Measurements from ENCODE around the gene TMEM178B. TPM values are rescaled to one million over a fixed set of nuclear protein-coding genes. Genes with fewer than 3 reads are reported as not detected.

The TMEM178B gene
- total RNA-seq, 1 donor from 2014 or later: 35.9 TPM

DNA sequence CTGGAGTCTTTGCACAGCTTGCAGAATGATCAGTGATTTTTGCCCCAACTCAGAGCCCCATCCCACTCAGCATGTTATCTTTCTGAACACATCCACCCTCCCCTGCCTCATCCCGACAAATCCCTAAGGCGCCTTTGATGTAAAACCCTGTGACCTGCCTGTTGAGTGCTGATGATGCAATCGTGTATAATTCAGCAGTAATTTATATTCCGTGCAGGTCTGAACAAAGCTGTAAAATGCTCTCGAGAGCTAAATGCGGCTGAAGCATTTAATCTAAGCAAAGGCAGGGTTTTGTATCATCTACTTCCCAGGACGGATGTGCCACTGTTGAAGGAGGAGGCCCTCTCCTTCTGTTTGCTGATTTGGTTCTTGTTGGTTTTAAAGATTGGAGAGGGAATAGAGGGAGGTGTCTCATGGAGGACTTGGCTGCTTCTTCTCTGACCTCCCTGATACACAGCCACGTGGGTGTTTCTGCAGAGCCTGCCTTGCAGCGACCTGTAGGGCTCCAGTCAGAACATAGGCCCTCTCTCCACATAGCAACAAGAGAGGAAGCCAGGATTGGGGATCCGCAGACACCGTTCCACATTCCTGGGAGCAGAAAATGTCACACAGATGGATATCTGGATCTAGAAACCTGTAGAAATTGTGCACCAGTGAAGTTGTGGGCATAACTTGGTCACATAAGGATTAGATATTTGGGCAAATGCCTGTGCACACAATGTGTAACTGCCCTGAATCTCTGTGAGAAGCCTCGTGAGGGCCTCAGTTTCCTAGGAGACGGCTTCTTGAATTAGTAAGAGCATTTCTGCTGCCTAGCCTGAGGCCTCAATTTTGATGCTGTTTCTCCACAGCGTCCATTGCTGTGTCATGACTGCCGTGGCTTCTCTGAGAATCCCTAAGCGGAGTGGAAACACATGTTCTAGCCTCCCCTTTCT lies 387.2 kb downstream of the TMEM178B start:
- H3K4me3 ChIP-seq: no peak overlapping the region
- no peak for TF ChIP-seq CTCF (IDR thresholded peaks at IDR 0.05; ENCODE audit: borderline replicate concordance)
- H3K9me3 ChIP-seq (replicated peaks): no peaks in the 10 kb centered on the region
- H3K4me1 ChIP-seq: peaks cover 35% of the 10 kb centered on the region
- H3K27ac ChIP-seq (replicated peaks): peak overlapping the region; percentile 38
- no peaks in the 10 kb centered on the region for H3K36me3 ChIP-seq
- H3K27me3 ChIP-seq (ENCODE audit: low read depth): no peaks in the 10 kb centered on the region
- intact Hi-C loops (cut with micrococcal nuclease): no loop called here
- no peak for DNase-seq

- no peak for DNase-seq
- no peak for TF ChIP-seq CTCF (IDR thresholded peaks at IDR 0.05; ENCODE audit: borderline replicate concordance)
- Histone ChIP-seq H3K9me3 (replicated peaks) (no peaks in the 10 kb centered on the region), H3K27me3 (ENCODE audit: low read depth) (no peaks in the 10 kb centered on the region), H3K27ac (replicated peaks) (peak overlapping the region; percentile 38), H3K4me1 (peaks cover 37% of the 10 kb centered on the region), H3K4me3 (no peak overlapping the region), H3K36me3 (no peaks in the 10 kb centered on the region)
- intact Hi-C loops (cut with micrococcal nuclease): no loop called here
Observed at GRCh38 chr7:141461924-141462323, 388.1 kb downstream of the TMEM178B start.

DNA sequence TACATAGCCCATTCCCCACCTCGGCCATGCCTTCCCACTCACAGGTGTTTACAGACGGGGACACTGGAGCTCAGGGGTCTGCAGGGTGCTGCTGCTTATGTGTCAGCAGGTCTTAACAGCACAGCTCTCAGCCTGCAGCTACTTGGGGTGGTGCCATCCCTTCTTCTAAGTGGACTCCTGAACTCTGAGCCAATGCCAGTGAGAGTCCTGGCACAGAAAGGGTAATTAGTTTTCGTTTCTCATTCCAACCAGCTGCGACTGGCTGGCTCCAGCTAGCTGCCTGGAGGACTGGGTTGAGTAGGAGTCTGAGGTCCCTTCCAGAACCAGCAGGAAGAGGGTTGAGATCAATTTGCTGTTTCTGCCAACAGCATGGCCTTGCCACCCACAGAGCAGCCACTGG lies 389.1 kb downstream of the TMEM178B start:
- no peak overlapping the region for H3K4me3 ChIP-seq
- H3K4me1 ChIP-seq: peaks cover 43% of the 10 kb centered on the region
- H3K36me3 ChIP-seq: no peaks in the 10 kb centered on the region
- no peaks in the 10 kb centered on the region for H3K27me3 ChIP-seq (ENCODE audit: low read depth)
- no peak overlapping the region for H3K27ac ChIP-seq (replicated peaks)
- no peak for DNase-seq
- no peak for TF ChIP-seq CTCF (IDR thresholded peaks at IDR 0.05; ENCODE audit: borderline replicate concordance)
- H3K9me3 ChIP-seq (replicated peaks): no peaks in the 10 kb centered on the region
- intact Hi-C loops (cut with micrococcal nuclease): no loop called here

DNA sequence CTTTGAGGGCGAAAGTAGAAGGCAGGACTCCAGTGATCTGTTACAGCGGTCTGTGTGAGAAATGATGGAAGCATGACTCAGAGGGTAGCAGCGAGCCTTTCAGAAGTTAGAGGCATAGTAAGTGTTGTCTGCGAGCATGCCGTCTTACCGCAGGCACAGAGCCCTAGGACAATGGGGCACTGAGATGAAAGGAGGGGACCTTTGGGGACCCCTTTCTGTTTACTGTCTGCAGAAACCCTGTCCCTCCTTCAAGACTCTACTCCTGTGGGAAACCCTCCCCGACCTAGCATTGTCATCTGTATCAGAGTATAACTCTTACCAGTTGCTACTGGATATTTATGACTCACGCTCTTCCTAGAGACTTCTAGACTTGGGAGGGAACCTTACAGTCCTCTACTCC lies 390.1 kb downstream of the TMEM178B start:
- H3K27ac ChIP-seq (replicated peaks): no peak overlapping the region
- H3K36me3 ChIP-seq: no peaks in the 10 kb centered on the region
- H3K4me3 ChIP-seq: no peak overlapping the region
- H3K9me3 ChIP-seq (replicated peaks): no peaks in the 10 kb centered on the region
- no peak for DNase-seq
- peaks cover 43% of the 10 kb centered on the region for H3K4me1 ChIP-seq
- no peaks in the 10 kb centered on the region for H3K27me3 ChIP-seq (ENCODE audit: low read depth)
- intact Hi-C loops (cut with micrococcal nuclease): no loop called here
- no peak for TF ChIP-seq CTCF (IDR thresholded peaks at IDR 0.05; ENCODE audit: borderline replicate concordance)

GRCh38 chr7:141464551-141464950 lies 390.7 kb downstream of the TMEM178B start:
- H3K4me3 ChIP-seq: no peak overlapping the region
- H3K4me1 ChIP-seq: peaks cover 43% of the 10 kb centered on the region
- H3K9me3 ChIP-seq (replicated peaks): no peaks in the 10 kb centered on the region
- TF ChIP-seq CTCF (IDR thresholded peaks at IDR 0.05; ENCODE audit: borderline replicate concordance): no peak
- no peaks in the 10 kb centered on the region for H3K27me3 ChIP-seq (ENCODE audit: low read depth)
- no peak for DNase-seq
- H3K36me3 ChIP-seq: no peaks in the 10 kb centered on the region
- no peak overlapping the region for H3K27ac ChIP-seq (replicated peaks)
- intact Hi-C loops (cut with micrococcal nuclease): no loop called here

All from left ventricle myocardium inferior (tissue), 1 donor.